ENCODE data around the gene CDHR1.

CDHR1 gene

DNA sequence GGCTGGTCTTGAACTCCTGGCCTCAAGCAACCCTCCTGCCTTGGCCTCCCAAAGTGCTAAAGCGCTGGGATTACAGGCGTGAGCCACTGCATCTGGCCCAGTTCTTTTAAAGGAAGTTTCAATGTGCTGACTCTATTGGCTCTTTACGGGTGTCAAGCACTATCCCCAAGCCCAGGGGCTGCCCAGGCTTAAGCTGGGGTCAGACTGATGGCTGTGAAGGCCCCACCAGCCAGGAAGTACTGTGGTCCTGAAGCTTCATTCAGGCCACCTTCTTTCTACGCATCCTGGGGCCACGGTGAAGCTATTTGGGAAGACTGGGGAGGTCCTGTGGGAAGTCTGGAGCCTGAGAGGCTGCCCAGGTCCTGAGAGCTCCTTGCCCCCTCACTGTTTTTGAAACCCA lies 12.7 kb upstream of the CDHR1 start:
- no peaks in the 10 kb centered on the region for H3F3A ChIP-seq (ENCODE audit: insufficient read depth)
- no peak overlapping the region for H3K9ac ChIP-seq (ENCODE audit: low read length)
- no peaks in the 10 kb centered on the region for H3K36me3 ChIP-seq (ENCODE audit: low read length)
- H3K4me2 ChIP-seq (ENCODE audit: low read depth, low read length, poor library complexity, severe bottlenecking), result no peak overlapping the region
- H3K4me3 ChIP-seq (ENCODE audit: insufficient read depth, low read length, poor library complexity, severe bottlenecking), result no peak overlapping the region
- H3K9me2 ChIP-seq (replicated peaks; ENCODE audit: insufficient read depth, low read length), result no peaks in the 10 kb centered on the region
- no peaks in the 10 kb centered on the region for H3K9me3 ChIP-seq (ENCODE audit: insufficient read depth, low read length)
- H2AFZ ChIP-seq (ENCODE audit: low read depth, low read length, severe bottlenecking), result no peak overlapping the region
- no peak overlapping the region for H3K27ac ChIP-seq (ENCODE audit: low read depth, low read length)
- no peaks in the 10 kb centered on the region for H4K20me1 ChIP-seq (ENCODE audit: low read depth, low read length)
- no peaks in the 10 kb centered on the region for H3K27me3 ChIP-seq (ENCODE audit: low read length)
- TF ChIP-seq CTCF (IDR thresholded peaks at IDR 0.05; ENCODE audit: insufficient read depth, low read length, poor library complexity, severe bottlenecking), result no peak
- no peak for TF ChIP-seq EZH2phosphoT487 (conservative IDR thresholded peaks at IDR 0.05; ENCODE audit: low read length)
- H3K79me2 ChIP-seq (ENCODE audit: insufficient read depth, low read length), result no peaks in the 10 kb centered on the region

DNA sequence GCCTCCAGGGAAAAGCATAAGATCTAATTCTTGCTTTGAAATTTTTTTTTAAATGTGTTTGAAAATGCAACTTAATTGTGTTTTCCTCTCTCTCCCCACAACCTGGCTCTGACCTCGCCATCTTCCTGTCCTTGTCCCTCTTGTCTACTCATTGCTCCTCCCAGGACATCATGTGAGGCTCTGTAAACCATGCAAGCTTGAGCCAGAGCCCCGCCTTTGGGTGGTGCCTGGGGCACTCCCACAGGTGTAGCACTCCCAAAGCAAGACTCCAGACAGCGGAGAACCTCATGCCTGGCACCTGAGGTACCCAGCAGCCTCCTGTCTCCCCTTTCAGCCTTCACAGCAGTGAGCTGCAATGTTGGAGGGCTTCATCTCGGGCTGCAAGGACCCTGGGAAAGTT lies 9.8 kb upstream of the CDHR1 start:
- Histone ChIP-seq H2AFZ (ENCODE audit: low read depth, low read length, severe bottlenecking) (no peak overlapping the region), H3F3A (ENCODE audit: insufficient read depth) (no peaks in the 10 kb centered on the region)

GRCh38 chr10:84185526-84186175 lies 8.7 kb upstream of the CDHR1 start:
- Histone ChIP-seq H3K27me3 (ENCODE audit: low read length) (no peaks in the 10 kb centered on the region), H3K9ac (ENCODE audit: low read length) (no peak overlapping the region), H3K36me3 (ENCODE audit: low read length) (no peaks in the 10 kb centered on the region), H4K20me1 (ENCODE audit: low read depth, low read length) (no peaks in the 10 kb centered on the region), H3K79me2 (ENCODE audit: insufficient read depth, low read length) (no peaks in the 10 kb centered on the region), H3K27ac (ENCODE audit: low read depth, low read length) (no peak overlapping the region), H3K4me3 (ENCODE audit: insufficient read depth, low read length, poor library complexity, severe bottlenecking) (no peak overlapping the region), H3K4me2 (ENCODE audit: low read depth, low read length, poor library complexity, severe bottlenecking) (no peak overlapping the region), H3F3A (ENCODE audit: insufficient read depth) (no peaks in the 10 kb centered on the region), H3K9me3 (ENCODE audit: insufficient read depth, low read length) (no peaks in the 10 kb centered on the region), H3K9me2 (replicated peaks; ENCODE audit: insufficient read depth, low read length) (no peaks in the 10 kb centered on the region), H2AFZ (ENCODE audit: low read depth, low read length, severe bottlenecking) (no peak overlapping the region)
- no peak for TF ChIP-seq EZH2phosphoT487 (conservative IDR thresholded peaks at IDR 0.05; ENCODE audit: low read length)
- TF ChIP-seq CTCF (IDR thresholded peaks at IDR 0.05; ENCODE audit: insufficient read depth, low read length, poor library complexity, severe bottlenecking), result no peak

More for the DNA sequence above, 9.8 kb upstream of the CDHR1 start:
- Histone ChIP-seq H3K9me2 (replicated peaks; ENCODE audit: insufficient read depth, low read length) (no peaks in the 10 kb centered on the region), H3K27ac (ENCODE audit: low read depth, low read length) (no peak overlapping the region), H3K9ac (ENCODE audit: low read length) (no peak overlapping the region), H3K4me3 (ENCODE audit: insufficient read depth, low read length, poor library complexity, severe bottlenecking) (no peak overlapping the region), H4K20me1 (ENCODE audit: low read depth, low read length) (no peaks in the 10 kb centered on the region), H3K9me3 (ENCODE audit: insufficient read depth, low read length) (no peaks in the 10 kb centered on the region), H3K4me2 (ENCODE audit: low read depth, low read length, poor library complexity, severe bottlenecking) (no peak overlapping the region), H3K27me3 (ENCODE audit: low read length) (no peaks in the 10 kb centered on the region), H3K36me3 (ENCODE audit: low read length) (no peaks in the 10 kb centered on the region), H3K79me2 (ENCODE audit: insufficient read depth, low read length) (no peaks in the 10 kb centered on the region)
- TF ChIP-seq CTCF (IDR thresholded peaks at IDR 0.05; ENCODE audit: insufficient read depth, low read length, poor library complexity, severe bottlenecking), result no peak
- TF ChIP-seq EZH2phosphoT487 (conservative IDR thresholded peaks at IDR 0.05; ENCODE audit: low read length), result no peak

All from SU-DHL-6 (cell line).